ENCODE results near the gene DNAJB8.

GRCh38 chr3:128505771-128506170 lies 39.1 kb upstream of the DNAJB8 start:
- TF ChIP-seq TAF1 (IDR thresholded peaks at IDR 0.05; ENCODE audit: low read depth): no peak
- TF ChIP-seq EGR1 (IDR thresholded peaks at IDR 0.05): no peak
- no peak for TF ChIP-seq MAX (IDR thresholded peaks at IDR 0.05)
- no peak for TF ChIP-seq TEAD4 (IDR thresholded peaks at IDR 0.05)
- TF ChIP-seq CEBPB (IDR thresholded peaks at IDR 0.05): no peak
- TF ChIP-seq CREB1 (IDR thresholded peaks at IDR 0.05; ENCODE audit: low read depth): no peak
- TF ChIP-seq YY1 (IDR thresholded peaks at IDR 0.05; ENCODE audit: low read depth): no peak
- no peak for TF ChIP-seq TCF12 (IDR thresholded peaks at IDR 0.05; ENCODE audit: low read depth)

Measured in Ishikawa (cell line).